Keratinocyte (primary cell): Measurements from ENCODE around the gene ACOXL.

Source experiments
- CTCF ChIP-seq, 3 experiments: IDR thresholded peaks in 1 of 3; conservative IDR thresholded peaks in 1 of 3; optimal IDR thresholded peaks in 1 of 3; 2 replicates in 2 of 3; 3 replicates in 1 of 3; pipeline versions ENCODE3 to v1.5.1; 2011; ENCODE audit warnings: low read length in 3 of 3, mild to moderate bottlenecking in 3 of 3, moderate library complexity in 2 of 3, control low read depth in 1 of 3, inconsistent platforms in 1 of 3; ENCODE audit not compliant: insufficient read depth in 2 of 3; ENCODE audit errors: extremely low read depth in 1 of 3
- EZH2 ChIP-seq: IDR thresholded peaks from one replicate; pipeline ENCODE4 v1.6.1; 2012; ENCODE audit warnings: inconsistent platforms, mild to moderate bottlenecking, low read length, moderate library complexity

DNA sequence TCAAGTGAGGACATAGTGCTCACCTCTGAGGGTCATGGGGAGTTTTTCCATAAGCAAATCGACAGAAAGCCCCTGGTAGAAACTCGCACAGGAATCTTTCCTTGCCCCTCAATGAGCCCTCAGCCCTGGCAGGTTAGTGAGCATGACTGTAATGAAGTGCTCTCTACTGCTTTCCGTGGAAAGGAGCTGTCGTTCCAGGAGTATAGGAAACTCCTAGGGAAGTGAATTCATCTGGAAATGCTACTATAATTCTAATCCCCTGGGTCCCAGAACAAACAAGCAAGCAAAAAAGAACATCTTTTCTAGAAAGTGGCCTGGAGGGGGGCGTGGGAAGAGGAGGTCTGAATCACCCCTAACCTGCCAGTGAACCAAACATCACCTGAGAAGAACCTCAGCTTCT lies 406.5 kb downstream of the ACOXL start:
- TF ChIP-seq CTCF (optimal IDR thresholded peaks at IDR 0.05 in 1 of 3, IDR thresholded peaks at IDR 0.05 in 1 of 3, conservative IDR thresholded peaks at IDR 0.05 in 1 of 3; ENCODE audit: extremely low read depth in 1 of 3, insufficient read depth in 2 of 3, low read length in 3 of 3) (no peak), EZH2 (no peak)
